Liver (tissue), 9 donors: ENCODE data around the gene UBAP1. TPM values are rescaled to one million over a fixed set of nuclear protein-coding genes. Genes with fewer than 3 reads are reported as not detected.

Experiments used
- DNase-seq: peaks from one replicate; pipeline ENCODE4 v3.0.0-alpha.2; 2017; ENCODE audit warnings: low spot score
- H3K27ac ChIP-seq, 2 donors: one replicate each; pipeline ENCODE4 v1.7.0; 2013; ENCODE audit warnings: inconsistent platforms in 2 of 2, low read length in 2 of 2, control low read depth in 1 of 2, low read depth in 1 of 2, mild to moderate bottlenecking in 1 of 2
- H3K27me3 ChIP-seq, 4 donors: one replicate each; pipeline versions ENCODE4 v1.6.1 to v1.7.0; 2013; ENCODE audit warnings: low read length in 3 of 4, inconsistent platforms in 1 of 4, mild to moderate bottlenecking in 1 of 4, moderate library complexity in 1 of 4; ENCODE audit not compliant: control insufficient read depth in 4 of 4, insufficient read depth in 4 of 4
- H3K36me3 ChIP-seq, 4 donors: one replicate each; pipeline versions ENCODE4 v1.6.1 to v1.7.0; 2013; ENCODE audit warnings: low read length in 3 of 4, mild to moderate bottlenecking in 3 of 4, low read depth in 1 of 4, moderate library complexity in 1 of 4; ENCODE audit not compliant: control insufficient read depth in 4 of 4, insufficient read depth in 3 of 4
- H3K4me1 ChIP-seq, 4 donors: one replicate each; pipeline versions ENCODE4 v1.6.1 to v1.7.0; 2013; ENCODE audit warnings: low read length in 3 of 4, mild to moderate bottlenecking in 3 of 4, moderate library complexity in 1 of 4; ENCODE audit not compliant: control insufficient read depth in 4 of 4, insufficient read depth in 4 of 4
- H3K4me3 ChIP-seq, 3 donors: one replicate each; pipeline versions ENCODE4 v1.6.1 to v1.7.0; 2013; ENCODE audit warnings: low read length in 3 of 3, control low read depth in 1 of 3, low read depth in 1 of 3, mild to moderate bottlenecking in 1 of 3
- H3K9ac ChIP-seq, 2 donors: one replicate each; pipeline ENCODE4 v1.7.0; 2013; ENCODE audit warnings: low read length in 2 of 2, mild to moderate bottlenecking in 2 of 2, moderate library complexity in 2 of 2, control low read depth in 1 of 2, low read depth in 1 of 2
- H3K9me3 ChIP-seq, 4 donors: one replicate each; pipeline versions ENCODE4 v1.6.1 to v1.7.0; 2013; ENCODE audit warnings: low read length in 3 of 4; ENCODE audit not compliant: control insufficient read depth in 4 of 4
- ATF3 ChIP-seq: IDR thresholded peaks from 2 replicates; pipeline ENCODE4 v1.6.1; 2016; ENCODE audit warnings: antibody characterized with exemption
- EGR1 ChIP-seq, 2 donors: IDR thresholded peaks; 2 replicates each; pipeline ENCODE4 v1.6.1; 2016 to 2018; ENCODE audit warnings: antibody characterized with exemption in 2 of 2, low read depth in 2 of 2
- FOXA1 ChIP-seq: IDR thresholded peaks from 2 replicates; pipeline ENCODE4 v1.6.1; 2016; ENCODE audit warnings: antibody characterized with exemption
- FOXA2 ChIP-seq: IDR thresholded peaks from 2 replicates; pipeline ENCODE4 v1.6.1; 2016; ENCODE audit warnings: antibody characterized with exemption
- GABPA ChIP-seq, 2 donors: IDR thresholded peaks in 1 of 2; conservative IDR thresholded peaks in 1 of 2; 2 replicates each; pipeline ENCODE4 v1.6.1; 2016; ENCODE audit warnings: antibody characterized with exemption in 2 of 2, mild to moderate bottlenecking in 1 of 2, moderate library complexity in 1 of 2
- HNF4A ChIP-seq, 2 donors: conservative IDR thresholded peaks; 2 replicates each; pipeline ENCODE4 v1.6.1; 2016; ENCODE audit warnings: antibody characterized with exemption in 2 of 2, mild to moderate bottlenecking in 2 of 2
- HNF4G ChIP-seq: IDR thresholded peaks from 2 replicates; pipeline ENCODE4 v1.6.1; 2016; ENCODE audit warnings: antibody characterized with exemption
- JUND ChIP-seq, 2 donors: IDR thresholded peaks; 2 replicates each; pipeline ENCODE4 v1.6.1; 2016; ENCODE audit warnings: antibody characterized with exemption in 2 of 2
- MAX ChIP-seq: IDR thresholded peaks from 2 replicates; pipeline ENCODE4 v1.6.1; 2016; ENCODE audit warnings: antibody characterized with exemption
- NR2F2 ChIP-seq: IDR thresholded peaks from 2 replicates; pipeline ENCODE4 v1.6.1; 2016; ENCODE audit warnings: antibody characterized with exemption
- RAD21 ChIP-seq, 2 donors: IDR thresholded peaks; 2 replicates each; pipeline ENCODE4 v1.6.1; 2016; ENCODE audit warnings: antibody characterized with exemption in 2 of 2, mild to moderate bottlenecking in 2 of 2
- REST ChIP-seq: IDR thresholded peaks from 2 replicates; pipeline ENCODE4 v1.6.1; 2016; ENCODE audit warnings: antibody characterized with exemption, mild to moderate bottlenecking
- RXRA ChIP-seq, 2 donors: IDR thresholded peaks; 2 replicates each; pipeline ENCODE4 v1.6.1; 2017 to 2018; ENCODE audit warnings: antibody characterized with exemption in 2 of 2, mild to moderate bottlenecking in 1 of 2
- SP1 ChIP-seq: IDR thresholded peaks from 2 replicates; pipeline ENCODE4 v1.6.1; 2018; ENCODE audit warnings: antibody characterized with exemption, mild to moderate bottlenecking
- TAF1 ChIP-seq: conservative IDR thresholded peaks from 2 replicates; pipeline ENCODE4 v1.6.1; 2016; ENCODE audit warnings: antibody characterized with exemption, mild to moderate bottlenecking
- YY1 ChIP-seq: IDR thresholded peaks from 2 replicates; pipeline ENCODE4 v1.6.1; 2016; ENCODE audit warnings: antibody characterized with exemption, mild to moderate bottlenecking
- WGBS: extraction: QIAGEN DNeasy Blood & Tissue Kit; methylation state at CpG from one replicate; pipeline ENCODE4 v1.1.7; 2013; 5-methylcytosine and 5-hydroxymethylcytosine counted together
- polyA plus RNA-seq, 2 donors: library from polyadenylated mRNA; stranded (reverse) in 1 of 2; unstranded in 1 of 2; fragments of 200-250 nt in 1 of 2; fragments of >200 nt in 1 of 2; fragmentation: Nextera tagmentation in 1 of 2; extraction: Ambion mirVana in 1 of 2; gene quantifications; one replicate each; pipeline versions ENCODE4 v1.2.1 to v1.2.3, GENCODE V29; 2013 to 2015
- total RNA-seq, 2 donors: library from RNA; depleted of rRNA; stranded (reverse); fragments of >200 nt; gene quantifications; one replicate each; pipeline ENCODE4 v1.2.3, GENCODE V29; 2014
- TF ChIP-seq, protein P1 (sequence below): fragments of 150-350 bp; IDR thresholded peaks from 2 replicates; pipeline ENCODE4 v1.5.1; 2017; ENCODE audit warnings: improper control_type of control experiment, low read depth, low read length; ENCODE audit not compliant: missing input control
- TF ChIP-seq, protein P2 (sequence below): IDR thresholded peaks from 2 replicates; pipeline ENCODE4 v1.6.1; 2016; ENCODE audit warnings: antibody characterized with exemption
- donor health status: healthy.
- donor health status: healthy.
- donor health status: healthy.
- donor health status: healthy.
- donor health status: healthy.

Gene UBAP1
- total and polyA plus RNA-seq, 4 donors, result 21.2 to 31.6 (median 23.7) TPM

- TF ChIP-seq, protein P1, sequence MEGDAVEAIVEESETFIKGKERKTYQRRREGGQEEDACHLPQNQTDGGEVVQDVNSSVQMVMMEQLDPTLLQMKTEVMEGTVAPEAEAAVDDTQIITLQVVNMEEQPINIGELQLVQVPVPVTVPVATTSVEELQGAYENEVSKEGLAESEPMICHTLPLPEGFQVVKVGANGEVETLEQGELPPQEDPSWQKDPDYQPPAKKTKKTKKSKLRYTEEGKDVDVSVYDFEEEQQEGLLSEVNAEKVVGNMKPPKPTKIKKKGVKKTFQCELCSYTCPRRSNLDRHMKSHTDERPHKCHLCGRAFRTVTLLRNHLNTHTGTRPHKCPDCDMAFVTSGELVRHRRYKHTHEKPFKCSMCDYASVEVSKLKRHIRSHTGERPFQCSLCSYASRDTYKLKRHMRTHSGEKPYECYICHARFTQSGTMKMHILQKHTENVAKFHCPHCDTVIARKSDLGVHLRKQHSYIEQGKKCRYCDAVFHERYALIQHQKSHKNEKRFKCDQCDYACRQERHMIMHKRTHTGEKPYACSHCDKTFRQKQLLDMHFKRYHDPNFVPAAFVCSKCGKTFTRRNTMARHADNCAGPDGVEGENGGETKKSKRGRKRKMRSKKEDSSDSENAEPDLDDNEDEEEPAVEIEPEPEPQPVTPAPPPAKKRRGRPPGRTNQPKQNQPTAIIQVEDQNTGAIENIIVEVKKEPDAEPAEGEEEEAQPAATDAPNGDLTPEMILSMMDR, result no peak
- TF ChIP-seq RAD21 (IDR thresholded peaks at IDR 0.05), result no peak
Measured at GRCh38 chr9:34289159-34289558, 110.3 kb downstream of the UBAP1 start (continued).

GRCh38 chr9:34291023-34291422 is 112.2 kb downstream of the UBAP1 start:
- no peaks in the 10 kb centered on the region for H3K9me3 ChIP-seq
- no peak for DNase-seq
- no peaks in the 10 kb centered on the region for H3K4me1 ChIP-seq
- TF ChIP-seq HNF4A (conservative IDR thresholded peaks at IDR 0.05), result no peak
- no peak for TF ChIP-seq FOXA1
- TF ChIP-seq GABPA (IDR thresholded peaks at IDR 0.05 in 1 of 2, conservative IDR thresholded peaks at IDR 0.05 in 1 of 2), result no peak
- no peak for TF ChIP-seq RXRA (IDR thresholded peaks at IDR 0.05)
- TF ChIP-seq JUND (IDR thresholded peaks at IDR 0.05), result no peak
- TF ChIP-seq FOXA2, result no peak
- TF ChIP-seq SP1, result no peak
- no peak for TF ChIP-seq TAF1
- no peak for TF ChIP-seq HNF4G
- no peak for TF ChIP-seq RAD21 (IDR thresholded peaks at IDR 0.05)
- no peak for TF ChIP-seq ATF3
- no peak overlapping the region for H3K27ac ChIP-seq
- 86% methylated on average over 2 of the region's 2 CpGs for WGBS
- no peaks in the 10 kb centered on the region for H3K36me3 ChIP-seq
- H3K9ac ChIP-seq, result no peak overlapping the region
- no peak overlapping the region for H3K4me3 ChIP-seq
- H3K27me3 ChIP-seq, result no peaks in the 10 kb centered on the region

DNA sequence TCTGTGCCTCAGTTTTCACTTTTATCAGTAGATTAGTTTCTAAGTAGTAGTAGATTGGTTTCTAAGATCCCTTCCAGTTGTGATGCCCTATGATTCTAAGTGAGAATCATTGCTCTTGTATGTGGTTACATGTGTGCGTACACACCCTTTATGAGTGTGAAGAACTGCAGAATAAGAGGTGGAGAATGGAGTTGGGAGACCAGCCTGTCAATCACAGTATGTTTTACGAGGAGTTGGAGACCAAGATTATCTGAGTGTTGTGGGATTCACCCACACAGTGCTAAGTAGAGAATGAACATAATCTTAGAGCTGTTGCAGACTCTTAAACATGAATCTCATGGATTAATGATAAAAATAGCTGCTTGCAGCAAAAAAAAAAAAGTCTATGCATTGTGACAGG is 112.6 kb downstream of the UBAP1 start:
- 99% methylated on average over 2 of the region's 2 CpGs for WGBS
- Histone ChIP-seq H3K9ac (no peak overlapping the region), H3K36me3 (no peaks in the 10 kb centered on the region), H3K27ac (no peak overlapping the region), H3K27me3 (no peaks in the 10 kb centered on the region), H3K4me3 (no peak overlapping the region), H3K9me3 (no peaks in the 10 kb centered on the region), H3K4me1 (no peaks in the 10 kb centered on the region)
- no peak for TF ChIP-seq HNF4G
- no peak for TF ChIP-seq JUND (IDR thresholded peaks at IDR 0.05)
- no peak for TF ChIP-seq RXRA (IDR thresholded peaks at IDR 0.05)
- TF ChIP-seq RAD21 (IDR thresholded peaks at IDR 0.05), result no peak
- TF ChIP-seq EGR1 (IDR thresholded peaks at IDR 0.05; ENCODE audit: low read depth in 2 of 2), result no peak
- no peak for TF ChIP-seq FOXA1
- TF ChIP-seq REST, result no peak
- no peak for TF ChIP-seq FOXA2
- no peak for TF ChIP-seq TAF1
- no peak for TF ChIP-seq MAX
- TF ChIP-seq ATF3, result no peak
- TF ChIP-seq HNF4A (conservative IDR thresholded peaks at IDR 0.05), result no peak
- TF ChIP-seq YY1, result no peak
- TF ChIP-seq, protein P1, result no peak
- TF ChIP-seq, protein P2, sequence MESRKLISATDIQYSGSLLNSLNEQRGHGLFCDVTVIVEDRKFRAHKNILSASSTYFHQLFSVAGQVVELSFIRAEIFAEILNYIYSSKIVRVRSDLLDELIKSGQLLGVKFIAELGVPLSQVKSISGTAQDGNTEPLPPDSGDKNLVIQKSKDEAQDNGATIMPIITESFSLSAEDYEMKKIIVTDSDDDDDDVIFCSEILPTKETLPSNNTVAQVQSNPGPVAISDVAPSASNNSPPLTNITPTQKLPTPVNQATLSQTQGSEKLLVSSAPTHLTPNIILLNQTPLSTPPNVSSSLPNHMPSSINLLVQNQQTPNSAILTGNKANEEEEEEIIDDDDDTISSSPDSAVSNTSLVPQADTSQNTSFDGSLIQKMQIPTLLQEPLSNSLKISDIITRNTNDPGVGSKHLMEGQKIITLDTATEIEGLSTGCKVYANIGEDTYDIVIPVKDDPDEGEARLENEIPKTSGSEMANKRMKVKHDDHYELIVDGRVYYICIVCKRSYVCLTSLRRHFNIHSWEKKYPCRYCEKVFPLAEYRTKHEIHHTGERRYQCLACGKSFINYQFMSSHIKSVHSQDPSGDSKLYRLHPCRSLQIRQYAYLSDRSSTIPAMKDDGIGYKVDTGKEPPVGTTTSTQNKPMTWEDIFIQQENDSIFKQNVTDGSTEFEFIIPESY, result no peak
- no peak for TF ChIP-seq NR2F2
- TF ChIP-seq SP1, result no peak
- TF ChIP-seq GABPA (IDR thresholded peaks at IDR 0.05 in 1 of 2, conservative IDR thresholded peaks at IDR 0.05 in 1 of 2), result no peak
- DNase-seq, result no peak
